K562 (cell line): Measurements from ENCODE around the gene METTL6.

Source experiments
- BRF1 ChIP-seq: IDR thresholded peaks from 3 replicates; pipeline ENCODE4 v1.6.1; 2011; ENCODE audit warnings: borderline replicate concordance, mild to moderate bottlenecking; ENCODE audit not compliant: insufficient read length; ENCODE audit errors: extremely low read depth
- CHD4 ChIP-seq: fragments of 200-600 bp; sonication (generic); IDR thresholded peaks from 3 replicates; pipeline ENCODE4 v1.6.1; 2012; ENCODE audit warnings: low read depth, mild to moderate bottlenecking, mixed read lengths, low read length, inconsistent platforms; ENCODE audit not compliant: insufficient read depth, insufficient replicate concordance, poor library complexity, severe bottlenecking
- CTCF ChIP-seq, 3 experiments: IDR thresholded peaks in 2 of 3; conservative IDR thresholded peaks in 1 of 3; 2 replicates each; pipeline ENCODE4 v1.5.1; 2011 to 2012; ENCODE audit warnings: low read length in 3 of 3, mild to moderate bottlenecking in 3 of 3, control low read depth in 2 of 3, improper control_type of control experiment in 1 of 3, inconsistent platforms in 1 of 3, low read depth in 1 of 3, mixed read lengths in 1 of 3, moderate library complexity in 1 of 3; ENCODE audit not compliant: insufficient read depth in 2 of 3
- ESRRA ChIP-seq: fragments of 450-650 bp; IDR thresholded peaks from 2 replicates; pipeline ENCODE4 v1.6.1; 2014; ENCODE audit warnings: low read depth, mild to moderate bottlenecking, moderate library complexity, borderline replicate concordance
- HDAC1 ChIP-seq, 2 experiments: fragments of 450-650 bp; IDR thresholded peaks; 2 replicates each; pipeline ENCODE4 v1.6.1; 2016 to 2017; ENCODE audit warnings: inconsistent platforms in 1 of 2, mild to moderate bottlenecking in 1 of 2, moderate library complexity in 1 of 2
- JUNB ChIP-seq: fragments of 450-650 bp; formaldehyde crosslinking; conservative IDR thresholded peaks from 2 replicates; pipeline ENCODE4 v1.4.0; 2020; ENCODE audit warnings: mild to moderate bottlenecking
- NKRF ChIP-seq: fragments of 450-650 bp; IDR thresholded peaks from 2 replicates; pipeline ENCODE4 v1.6.1; 2016; ENCODE audit warnings: borderline replicate concordance
- NR2C1 ChIP-seq, 2 experiments: fragments of 450-650 bp; IDR thresholded peaks; 2 replicates each; pipeline ENCODE4 v1.6.1; 2017; ENCODE audit warnings: mild to moderate bottlenecking in 2 of 2, antibody characterized with exemption in 1 of 2, inconsistent platforms in 1 of 2, missing compliant biosample characterization in 1 of 2, missing genetic modification characterization in 1 of 2
- SMAD2 ChIP-seq: fragments of 150-350 bp; IDR thresholded peaks from 2 replicates; pipeline ENCODE4 v1.6.1; 2014; ENCODE audit warnings: low read depth, mild to moderate bottlenecking, low read length
- SMARCE1 ChIP-seq: fragments of 450-650 bp; IDR thresholded peaks from 2 replicates; pipeline ENCODE4 v1.7.1; 2016; ENCODE audit warnings: mild to moderate bottlenecking
- STAG1 ChIP-seq: sonication (generic); formaldehyde crosslinking; IDR thresholded peaks from 2 replicates; pipeline ENCODE4 v1.5.0; 2020; ENCODE audit warnings: missing genetic modification reagents, borderline replicate concordance
- TF ChIP-seq, protein P1 (sequence below): sonication (generic); formaldehyde crosslinking; IDR thresholded peaks from 2 replicates; pipeline ENCODE4 v1.9.0; 2022; ENCODE audit warnings: mild to moderate bottlenecking, missing genetic modification reagents

- TF ChIP-seq SMAD2 (no peak), NR2C1 (IDR thresholded peaks at IDR 0.05) (no peak), NR2C1 (tag; IDR thresholded peaks at IDR 0.05) (no peak), CHD4 (no peak), SMARCE1 (no peak), BRF1 (no peak), ESRRA (no peak), JUNB (no peak), HDAC1 (IDR thresholded peaks at IDR 0.05) (no peak), STAG1 (CRISPR knock-in tag) (no peak), CTCF (IDR thresholded peaks at IDR 0.05 in 2 of 3, conservative IDR thresholded peaks at IDR 0.05 in 1 of 3; ENCODE audit: insufficient read depth in 2 of 3, low read depth in 1 of 3, low read length in 3 of 3) (no peak), NKRF (no peak)
- TF ChIP-seq, protein P1, sequence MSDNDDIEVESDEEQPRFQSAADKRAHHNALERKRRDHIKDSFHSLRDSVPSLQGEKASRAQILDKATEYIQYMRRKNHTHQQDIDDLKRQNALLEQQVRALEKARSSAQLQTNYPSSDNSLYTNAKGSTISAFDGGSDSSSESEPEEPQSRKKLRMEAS (CRISPR knock-in tag), result no peak
Observed at GRCh38 chr3:15456321-15456720, 29.0 kb upstream of the METTL6 start.
